ENCODE measurements around the gene IMMP2L. TPM values are rescaled to one million over a fixed set of nuclear protein-coding genes. Genes with fewer than 3 reads are reported as not detected.

IMMP2L gene
- total RNA-seq, 4 donors from 2014 or later, result 12.4 to 31.7 (median 22.8) TPM

DNA sequence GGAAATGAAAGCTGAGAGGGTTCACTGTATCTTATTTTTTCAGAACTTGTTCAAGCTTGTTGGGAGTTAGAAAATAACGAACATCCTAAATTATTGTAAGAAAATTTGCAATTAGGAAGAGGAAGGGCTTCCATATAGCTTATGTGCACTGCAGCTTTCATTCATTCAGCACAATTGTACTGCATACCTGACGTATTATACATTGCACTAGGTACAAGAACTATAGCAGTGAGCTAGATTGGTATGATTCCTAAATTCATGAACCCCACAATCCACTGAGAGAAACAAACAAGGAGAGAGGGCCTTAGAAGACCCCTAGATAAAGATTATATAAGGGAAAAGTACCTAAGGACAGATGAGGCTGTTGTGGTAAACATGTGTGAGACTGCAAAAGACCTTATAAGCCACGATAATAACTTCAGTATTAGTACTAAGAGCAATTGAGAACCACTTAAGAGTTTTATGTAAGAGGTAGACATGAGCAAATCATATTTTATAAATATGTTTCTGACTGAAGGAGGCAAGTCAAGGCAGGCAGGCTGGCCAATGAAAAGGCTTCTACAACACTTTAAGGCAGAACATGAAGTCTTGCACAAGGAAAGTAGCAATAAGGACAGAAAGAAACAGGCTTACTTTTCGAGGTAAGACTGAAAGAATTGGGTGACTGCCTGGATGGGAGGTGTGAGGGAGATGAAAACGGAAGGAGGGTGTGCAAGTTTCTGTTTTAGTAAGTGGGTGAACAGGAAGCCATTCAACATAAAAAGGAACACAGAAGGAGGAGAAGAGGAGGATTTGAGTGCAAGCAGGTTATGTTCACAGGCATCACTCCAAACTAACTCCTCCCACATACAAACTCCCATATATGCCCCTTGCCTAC is 549.3 kb downstream of the IMMP2L start:
- TF ChIP-seq, protein P1, sequence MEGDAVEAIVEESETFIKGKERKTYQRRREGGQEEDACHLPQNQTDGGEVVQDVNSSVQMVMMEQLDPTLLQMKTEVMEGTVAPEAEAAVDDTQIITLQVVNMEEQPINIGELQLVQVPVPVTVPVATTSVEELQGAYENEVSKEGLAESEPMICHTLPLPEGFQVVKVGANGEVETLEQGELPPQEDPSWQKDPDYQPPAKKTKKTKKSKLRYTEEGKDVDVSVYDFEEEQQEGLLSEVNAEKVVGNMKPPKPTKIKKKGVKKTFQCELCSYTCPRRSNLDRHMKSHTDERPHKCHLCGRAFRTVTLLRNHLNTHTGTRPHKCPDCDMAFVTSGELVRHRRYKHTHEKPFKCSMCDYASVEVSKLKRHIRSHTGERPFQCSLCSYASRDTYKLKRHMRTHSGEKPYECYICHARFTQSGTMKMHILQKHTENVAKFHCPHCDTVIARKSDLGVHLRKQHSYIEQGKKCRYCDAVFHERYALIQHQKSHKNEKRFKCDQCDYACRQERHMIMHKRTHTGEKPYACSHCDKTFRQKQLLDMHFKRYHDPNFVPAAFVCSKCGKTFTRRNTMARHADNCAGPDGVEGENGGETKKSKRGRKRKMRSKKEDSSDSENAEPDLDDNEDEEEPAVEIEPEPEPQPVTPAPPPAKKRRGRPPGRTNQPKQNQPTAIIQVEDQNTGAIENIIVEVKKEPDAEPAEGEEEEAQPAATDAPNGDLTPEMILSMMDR (IDR thresholded peaks at IDR 0.05), result no peak
- ATAC-seq (ENCODE audit: low FRiP score) (no peak), DNase-seq (ENCODE audit: low spot score) (no peak)

DNA sequence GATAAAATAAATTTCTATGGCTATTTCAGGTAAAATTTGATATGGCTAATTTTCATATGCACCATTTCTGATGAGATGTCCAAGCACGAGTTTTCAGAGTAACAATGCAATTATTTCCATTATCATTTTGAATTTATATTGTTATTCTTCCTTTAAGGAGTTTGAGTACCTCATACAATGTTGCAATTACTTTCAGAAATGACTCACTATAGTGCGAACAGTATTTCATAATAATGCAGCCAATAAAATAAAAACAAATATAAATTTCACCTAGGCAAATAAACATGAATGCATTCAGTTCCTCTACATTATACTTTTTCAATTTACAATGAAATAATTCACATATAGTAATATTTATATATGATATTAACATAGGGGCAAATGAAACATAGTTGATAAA is 550.1 kb downstream of the IMMP2L start:
- ATAC-seq (ENCODE audit: low FRiP score), result no peak
- TF ChIP-seq, protein P1 (IDR thresholded peaks at IDR 0.05), result no peak
- no peak for DNase-seq (ENCODE audit: low spot score)

DNA sequence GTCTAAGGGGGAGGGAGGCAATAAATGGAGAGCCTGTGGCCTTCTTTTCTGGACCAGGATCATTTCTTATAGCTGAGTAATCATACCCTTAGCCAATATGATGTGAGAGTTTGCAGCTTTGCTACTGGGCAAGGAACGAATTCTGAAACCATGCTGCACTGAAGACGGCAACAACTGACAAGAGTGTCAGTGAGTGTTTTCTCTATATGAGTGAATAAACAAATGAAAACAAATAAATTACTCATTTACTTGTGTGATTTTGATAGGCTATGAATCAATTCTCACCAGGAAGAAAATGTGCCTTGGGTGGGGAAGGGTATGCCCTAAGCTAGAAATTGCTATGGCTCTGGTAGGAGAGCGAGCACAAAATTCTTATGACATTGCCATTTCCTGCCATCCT is 550.8 kb downstream of the IMMP2L start:
- TF ChIP-seq, protein P1 (IDR thresholded peaks at IDR 0.05), result no peak
- no peak for ATAC-seq (ENCODE audit: low FRiP score)

DNA sequence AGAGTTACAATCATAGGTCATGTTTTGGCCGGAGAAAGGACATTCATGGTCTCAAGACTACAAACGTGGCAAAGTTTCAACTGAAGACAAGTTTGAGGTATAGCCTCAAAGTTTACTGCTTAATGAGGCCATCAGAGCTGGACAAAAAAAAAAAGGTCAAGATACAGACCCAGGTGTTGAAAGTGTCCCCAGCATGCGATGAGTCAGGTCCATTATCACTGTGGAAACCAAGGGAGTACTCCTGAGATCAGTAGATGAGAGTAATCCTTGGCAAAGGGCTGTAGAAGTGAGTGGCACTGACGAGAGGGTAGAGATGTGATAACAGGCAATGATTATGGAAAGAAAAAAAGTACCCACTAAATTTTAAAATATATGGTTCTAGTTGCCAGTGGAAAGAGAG is 551.5 kb downstream of the IMMP2L start:
- TF ChIP-seq, protein P1 (IDR thresholded peaks at IDR 0.05), result no peak
- no peak for ATAC-seq (ENCODE audit: low FRiP score)
- no peak for DNase-seq (ENCODE audit: low spot score)

More for the DNA sequence above, 550.8 kb downstream of the IMMP2L start:
- DNase-seq (ENCODE audit: low spot score), result no peak

DNA sequence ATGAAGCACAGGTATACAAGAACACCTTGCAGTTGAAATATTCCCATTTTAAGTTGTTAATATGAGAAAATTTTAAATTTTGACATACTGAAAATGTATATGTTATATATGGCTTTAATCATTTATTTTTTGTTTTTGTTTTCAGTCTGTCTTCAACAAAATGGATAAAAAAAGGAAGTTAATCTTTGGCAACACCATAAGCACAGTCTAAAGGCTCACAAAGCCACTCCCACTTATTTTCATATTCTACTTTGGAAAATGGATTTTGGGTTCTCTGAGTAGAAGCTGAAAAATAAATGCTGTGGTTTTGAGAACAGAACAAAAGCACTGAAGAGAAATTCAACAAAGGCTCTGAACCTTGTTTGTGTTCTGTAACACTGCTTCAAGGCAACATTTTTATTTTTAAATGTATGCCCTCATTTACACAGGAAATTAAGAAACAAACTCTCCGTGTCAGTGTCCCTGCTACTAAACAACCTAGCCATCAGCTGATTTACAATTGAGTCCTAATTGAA is 552.7 kb downstream of the IMMP2L start:
- TF ChIP-seq, protein P1 (IDR thresholded peaks at IDR 0.05), result no peak
- DNase-seq (ENCODE audit: low spot score) (no peak), ATAC-seq (ENCODE audit: low FRiP score) (no peak)

DNA sequence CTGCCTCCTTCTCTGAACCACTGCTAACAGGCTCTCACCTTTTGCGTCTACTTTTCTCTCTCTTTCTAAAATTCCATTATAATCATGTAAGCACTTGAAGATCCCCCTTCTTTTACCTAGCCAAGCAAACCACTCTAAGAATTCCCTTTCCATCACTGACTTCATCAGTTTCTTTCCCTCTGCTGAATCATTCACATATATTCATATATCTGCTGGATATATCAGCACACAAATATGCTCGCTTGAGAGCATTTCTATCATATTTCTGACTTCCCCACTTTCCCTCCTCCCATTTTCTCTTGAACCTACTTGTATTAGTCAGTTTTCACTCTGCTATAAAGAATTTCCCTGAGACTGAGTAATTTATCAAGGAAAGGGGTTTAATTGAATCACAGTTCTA is 555.6 kb downstream of the IMMP2L start:
- DNase-seq (ENCODE audit: low spot score) (no peak), ATAC-seq (ENCODE audit: low FRiP score) (no peak)
- TF ChIP-seq, protein P1 (IDR thresholded peaks at IDR 0.05), result no peak

DNA sequence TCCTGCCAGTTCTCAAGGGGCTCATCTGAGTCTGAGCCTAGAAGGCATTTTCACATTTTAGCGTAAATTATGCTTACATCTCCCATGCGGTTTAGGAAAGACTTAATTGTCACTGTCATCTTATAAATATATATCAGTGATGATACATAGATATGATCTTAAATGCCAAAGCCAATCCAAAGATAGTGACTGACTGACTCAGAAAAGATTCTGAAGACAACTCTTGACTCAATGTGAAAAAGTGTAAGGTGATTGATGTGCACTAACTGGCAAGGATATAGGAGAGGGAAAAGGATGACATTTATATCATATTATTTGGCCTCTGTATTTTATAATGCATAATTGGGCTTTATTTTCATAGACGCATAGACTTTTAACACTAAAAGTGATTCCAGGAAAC is 556.3 kb downstream of the IMMP2L start:
- ATAC-seq (ENCODE audit: low FRiP score) (no peak), DNase-seq (ENCODE audit: low spot score) (no peak)
- TF ChIP-seq, protein P1 (IDR thresholded peaks at IDR 0.05), result no peak
